DOHH2 (cell line): Measurements from ENCODE around the gene GSG1.

ENCODE experiments used
- H3F3A ChIP-seq: fragments of 200-600 bp; sonication (generic), shearing (Covaris generic); 2 replicates; pipeline ENCODE4 v1.6.0; 2016; ENCODE audit warnings: antibody characterized with exemption, mild to moderate bottlenecking; ENCODE audit not compliant: control insufficient read depth, insufficient read depth
- H3K27ac ChIP-seq: fragments of 200-600 bp; sonication (generic); 2 replicates; pipeline ENCODE4 v1.5.1; 2014; ENCODE audit warnings: low read depth, mild to moderate bottlenecking, low read length, moderate library complexity
- H3K27me3 ChIP-seq: fragments of 200-600 bp; sonication (generic); 2 replicates; pipeline ENCODE4 v1.6.1; 2014; ENCODE audit warnings: mild to moderate bottlenecking, low read length, mixed read lengths; ENCODE audit not compliant: control insufficient read depth
- H3K36me3 ChIP-seq: fragments of 200-600 bp; sonication (generic); 2 replicates; pipeline ENCODE4 v1.6.1; 2014; ENCODE audit warnings: mild to moderate bottlenecking, low read length, moderate library complexity, mixed read lengths; ENCODE audit not compliant: control insufficient read depth
- H3K4me1 ChIP-seq: fragments of 200-600 bp; sonication (generic); 2 replicates; pipeline ENCODE4 v1.6.1; 2014; ENCODE audit warnings: mild to moderate bottlenecking, low read length, mixed read lengths; ENCODE audit not compliant: control insufficient read depth
- H3K4me2 ChIP-seq: fragments of 200-600 bp; sonication (generic); 2 replicates; pipeline ENCODE4 v1.6.0; 2014; ENCODE audit warnings: mild to moderate bottlenecking, low read length, moderate library complexity
- H3K4me3 ChIP-seq: fragments of 200-600 bp; sonication (generic); 2 replicates; pipeline ENCODE4 v1.5.1; 2014; ENCODE audit warnings: mild to moderate bottlenecking, low read length, mixed read lengths
- H3K79me2 ChIP-seq: fragments of 200-600 bp; sonication (generic); 2 replicates; pipeline ENCODE4 v1.6.1; 2014; ENCODE audit warnings: mild to moderate bottlenecking, low read length, mixed read lengths; ENCODE audit not compliant: control insufficient read depth
- H3K9me2 ChIP-seq: fragments of 200-600 bp; sonication (generic); replicated peaks from 2 replicates; pipeline ENCODE4 v1.6.1; 2014; ENCODE audit warnings: mild to moderate bottlenecking, low read length, mixed read lengths; ENCODE audit not compliant: control insufficient read depth
- H3K9me3 ChIP-seq: fragments of 200-600 bp; sonication (generic); 2 replicates; pipeline ENCODE4 v1.6.1; 2014; ENCODE audit warnings: antibody characterized with exemption, low read length, mixed read lengths; ENCODE audit not compliant: control insufficient read depth, insufficient read depth
- H4K20me1 ChIP-seq: fragments of 200-600 bp; sonication (generic); 2 replicates; pipeline ENCODE4 v1.6.0; 2014; ENCODE audit warnings: low read depth, mild to moderate bottlenecking, antibody characterized with exemption, low read length, moderate library complexity; ENCODE audit not compliant: control insufficient read depth, insufficient read depth
- CTCF ChIP-seq: fragments of 200-600 bp; sonication (generic); IDR thresholded peaks from one replicate; pipeline ENCODE4 v1.5.1; 2014; ENCODE audit warnings: antibody characterized with exemption, mild to moderate bottlenecking, low read depth, low read length; ENCODE audit not compliant: poor library complexity, severe bottlenecking
- EZH2phosphoT487 ChIP-seq: fragments of 200-600 bp; sonication (generic); IDR thresholded peaks from 2 replicates; pipeline ENCODE4 v1.6.1; 2017; ENCODE audit warnings: borderline replicate concordance, mild to moderate bottlenecking, antibody characterized with exemption, low read length, moderate library complexity, mixed read lengths

GSG1 gene

GRCh38 chr12:13152281-13152680 is 48.8 kb upstream of the GSG1 start:
- Histone ChIP-seq H4K20me1 (no peaks in the 10 kb centered on the region), H3K4me3 (no peak overlapping the region), H3K79me2 (no peaks in the 10 kb centered on the region), H3K9me3 (no peaks in the 10 kb centered on the region), H3F3A (no peaks in the 10 kb centered on the region), H3K36me3 (no peaks in the 10 kb centered on the region), H3K4me1 (no peaks in the 10 kb centered on the region), H3K27me3 (peaks cover 4% of the 10 kb centered on the region), H3K4me2 (no peak overlapping the region), H3K9me2 (no peaks in the 10 kb centered on the region), H3K27ac (no peak overlapping the region)
- TF ChIP-seq EZH2phosphoT487 (no peak), CTCF (no peak)

- H3K27ac ChIP-seq: no peak overlapping the region
- H3K9me2 ChIP-seq: no peaks in the 10 kb centered on the region
- H3F3A ChIP-seq: no peaks in the 10 kb centered on the region
- H3K79me2 ChIP-seq: no peaks in the 10 kb centered on the region
- no peaks in the 10 kb centered on the region for H4K20me1 ChIP-seq
- H3K36me3 ChIP-seq: no peaks in the 10 kb centered on the region
- TF ChIP-seq CTCF (no peak), EZH2phosphoT487 (no peak)
- peaks cover 2% of the 10 kb centered on the region for H3K27me3 ChIP-seq
- H3K4me3 ChIP-seq: no peak overlapping the region
- no peak overlapping the region for H3K4me2 ChIP-seq
- no peaks in the 10 kb centered on the region for H3K9me3 ChIP-seq
- 0 out of 2 replicates have a peak, but pooled peaks cover 2% of the 10 kb centered on the region for H3K4me1 ChIP-seq
These were observed 45.9 kb upstream of the GSG1 start for GRCh38 chr12:13149411-13149810.

DNA sequence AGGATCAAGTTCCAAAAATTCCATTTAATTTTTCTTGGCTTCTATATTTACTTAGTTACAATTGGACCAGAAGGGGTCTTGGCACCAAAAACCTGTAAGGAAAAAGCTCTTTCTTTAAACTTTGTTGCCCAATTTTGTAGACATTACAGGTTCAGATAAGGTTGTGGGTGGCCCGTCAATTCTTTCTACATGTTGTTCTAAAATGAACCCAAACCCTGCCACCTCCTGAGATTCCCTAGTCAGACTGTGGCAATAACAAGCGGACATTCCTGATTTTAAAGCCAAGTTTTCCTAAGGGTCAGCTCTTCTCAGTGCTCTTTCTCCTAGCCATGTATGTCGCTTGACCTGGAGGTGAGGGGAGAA is 45.0 kb upstream of the GSG1 start:
- Histone ChIP-seq H4K20me1 (no peaks in the 10 kb centered on the region), H3K4me1 (0 out of 2 replicates have a peak, but pooled peaks cover 6% of the 10 kb centered on the region), H3K27me3 (no peaks in the 10 kb centered on the region; the same call in 1 of the 2 replicates), H3K4me2 (no peak overlapping the region), H3K9me3 (no peaks in the 10 kb centered on the region), H3K36me3 (no peaks in the 10 kb centered on the region), H3K79me2 (no peaks in the 10 kb centered on the region), H3K27ac (no peak overlapping the region), H3K9me2 (no peaks in the 10 kb centered on the region), H3F3A (no peaks in the 10 kb centered on the region), H3K4me3 (no peak overlapping the region)
- no peak for TF ChIP-seq EZH2phosphoT487
- no peak for TF ChIP-seq CTCF
